Muscle layer of colon (tissue), 2 donors: ENCODE measurements around the gene CCDC150.

Experiments used
- H3K27ac ChIP-seq: one replicate; pipeline ENCODE4 v1.7.0; 2013; ENCODE audit warnings: low read depth, mild to moderate bottlenecking, low read length, moderate library complexity
- H3K27me3 ChIP-seq, 2 donors: one replicate each; pipeline ENCODE4 v1.7.0; 2013; ENCODE audit warnings: low read length in 2 of 2, mild to moderate bottlenecking in 2 of 2; ENCODE audit not compliant: insufficient read depth in 2 of 2, control insufficient read depth in 1 of 2
- H3K36me3 ChIP-seq: one replicate; pipeline ENCODE4 v1.7.0; 2013; ENCODE audit warnings: mild to moderate bottlenecking, low read length; ENCODE audit not compliant: insufficient read depth
- H3K4me1 ChIP-seq: one replicate; pipeline ENCODE4 v1.7.0; 2013; ENCODE audit warnings: mild to moderate bottlenecking, low read length; ENCODE audit not compliant: insufficient read depth
- H3K4me3 ChIP-seq, 2 donors: one replicate each; pipeline ENCODE4 v1.7.0; 2013; ENCODE audit warnings: low read length in 2 of 2, low read depth in 1 of 2, mild to moderate bottlenecking in 1 of 2, moderate library complexity in 1 of 2
- H3K9ac ChIP-seq: one replicate; pipeline ENCODE4 v1.7.0; 2013; ENCODE audit warnings: low read length
- H3K9me3 ChIP-seq: one replicate; pipeline ENCODE4 v1.7.0; 2013; ENCODE audit warnings: mild to moderate bottlenecking, low read length
- donor health status: abdominal sarcoma.
- donor health status: Adenocarcinoma of cecum.

CCDC150 gene

GRCh38 chr2:196639180-196640030 lies at the start of gene CCDC150:
CCDC150 (plus strand) TSS chr2:196639715; CDS start chr2:196639767, 52 bp downstream.
- H3K4me3 ChIP-seq, result peak within 1 kb of the TSS; percentile 52 to 76
- H3K4me1 ChIP-seq, result no peaks in the 10 kb centered on the region
- no peak within 1 kb of the TSS for H3K27ac ChIP-seq
- no peaks in the 10 kb centered on the region for H3K27me3 ChIP-seq
- H3K9ac ChIP-seq, result no peak within 1 kb of the TSS
- H3K36me3 ChIP-seq, result no peaks in the 10 kb centered on the region
- no peaks in the 10 kb centered on the region for H3K9me3 ChIP-seq

- no peak overlapping the region for H3K4me3 ChIP-seq
- H3K36me3 ChIP-seq, result no peaks in the 10 kb centered on the region
- peaks cover 6 to 17% of the 10 kb centered on the region in 2 donors for H3K27me3 ChIP-seq
- no peaks in the 10 kb centered on the region for H3K9me3 ChIP-seq
- H3K27ac ChIP-seq, result no peak overlapping the region
- peaks cover 5% of the 10 kb centered on the region for H3K4me1 ChIP-seq
- H3K9ac ChIP-seq, result no peak overlapping the region
Measured at GRCh38 chr2:196590286-196590685, 49.2 kb upstream of the CCDC150 start.

- no peaks in the 10 kb centered on the region for H3K36me3 ChIP-seq
- H3K27ac ChIP-seq, result no peak overlapping the region
- H3K4me1 ChIP-seq, result peaks cover 5% of the 10 kb centered on the region
- no peaks in the 10 kb centered on the region for H3K9me3 ChIP-seq
- no peak overlapping the region for H3K9ac ChIP-seq
- H3K27me3 ChIP-seq, result peaks cover 6 to 17% of the 10 kb centered on the region in 2 donors
- no peak overlapping the region for H3K4me3 ChIP-seq
Measured at GRCh38 chr2:196591004-196591403, 48.5 kb upstream of the CCDC150 start.

GRCh38 chr2:196591621-196592022 lies 47.9 kb upstream of the CCDC150 start:
- Histone ChIP-seq H3K27me3 (peaks cover 6 to 17% of the 10 kb centered on the region in 2 donors), H3K9ac (no peak overlapping the region), H3K27ac (no peak overlapping the region)

GRCh38 chr2:196592331-196592910 lies 47.1 kb upstream of the CCDC150 start:
- Histone ChIP-seq H3K4me1 (peaks cover 5% of the 10 kb centered on the region), H3K36me3 (no peaks in the 10 kb centered on the region), H3K9ac (no peak overlapping the region), H3K9me3 (no peaks in the 10 kb centered on the region), H3K27ac (no peak overlapping the region), H3K4me3 (peak overlapping the region; percentile 32 to 38), H3K27me3 (peaks cover 6 to 17% of the 10 kb centered on the region in 2 donors)

More at GRCh38 chr2:196591621-196592022, 47.9 kb upstream of the CCDC150 start:
- Histone ChIP-seq H3K4me3 (no peak overlapping the region), H3K9me3 (no peaks in the 10 kb centered on the region), H3K4me1 (peaks cover 5% of the 10 kb centered on the region), H3K36me3 (no peaks in the 10 kb centered on the region)

GRCh38 chr2:196592911-196593881 lies 46.3 kb upstream of the CCDC150 start, which contains the start of gene HECW2:
HECW2 (minus strand) TSS chr2:196593554.
- Histone ChIP-seq H3K4me1 (peaks cover 5% of the 10 kb centered on the region), H3K9ac (no peak within 1 kb of the TSS), H3K27ac (no peak within 1 kb of the TSS), H3K27me3 (peaks cover 6 to 17% of the 10 kb centered on the region in 2 donors), H3K9me3 (no peaks in the 10 kb centered on the region), H3K36me3 (no peaks in the 10 kb centered on the region), H3K4me3 (peak within 1 kb of the TSS; percentile 38 to 61)

- Histone ChIP-seq H3K9ac (no peak overlapping the region), H3K9me3 (no peaks in the 10 kb centered on the region), H3K27me3 (peaks cover 6 to 17% of the 10 kb centered on the region in 2 donors), H3K4me3 (no peak overlapping the region), H3K4me1 (peaks cover 5% of the 10 kb centered on the region), H3K27ac (no peak overlapping the region), H3K36me3 (no peaks in the 10 kb centered on the region)
Measured at GRCh38 chr2:196594158-196594557, 45.4 kb upstream of the CCDC150 start.

GRCh38 chr2:196597531-196597930 lies 42.0 kb upstream of the CCDC150 start:
- Histone ChIP-seq H3K4me1 (no peaks in the 10 kb centered on the region), H3K27me3 (peaks cover 0 to 12% of the 10 kb centered on the region in 2 donors), H3K4me3 (no peak overlapping the region), H3K27ac (no peak overlapping the region), H3K9me3 (no peaks in the 10 kb centered on the region), H3K36me3 (no peaks in the 10 kb centered on the region), H3K9ac (no peak overlapping the region)

- H3K9me3 ChIP-seq, result no peaks in the 10 kb centered on the region
- no peak overlapping the region for H3K4me3 ChIP-seq
Measured at GRCh38 chr2:196598412-196598811, 41.1 kb upstream of the CCDC150 start.

GRCh38 chr2:196598846-196599245 lies 40.7 kb upstream of the CCDC150 start:
- Histone ChIP-seq H3K4me1 (no peaks in the 10 kb centered on the region), H3K9ac (no peak overlapping the region), H3K9me3 (no peaks in the 10 kb centered on the region), H3K36me3 (no peaks in the 10 kb centered on the region), H3K27me3 (peaks cover 0 to 6% of the 10 kb centered on the region in 2 donors), H3K4me3 (no peak overlapping the region), H3K27ac (no peak overlapping the region)

More at GRCh38 chr2:196598412-196598811, 41.1 kb upstream of the CCDC150 start:
- Histone ChIP-seq H3K36me3 (no peaks in the 10 kb centered on the region), H3K27me3 (peaks cover 0 to 10% of the 10 kb centered on the region in 2 donors), H3K4me1 (no peaks in the 10 kb centered on the region), H3K27ac (no peak overlapping the region), H3K9ac (no peak overlapping the region)
